Left lung (tissue), 10 donors: ENCODE data around the gene MBNL1. TPM values are rescaled to one million over a fixed set of nuclear protein-coding genes. Genes with fewer than 3 reads are reported as not detected.

Experiments
- ATAC-seq: fragments of 200-7000 bp; cut with Tn5 transposase; one replicate; pipeline ENCODE4 v1.9.1; 2020; ENCODE audit warnings: moderate library complexity
- DNase-seq, 4 donors: peaks; one replicate each; pipeline ENCODE4 v3.0.0-alpha.2; 2013 to 2020
- H3K27ac ChIP-seq, 2 donors: fragments of 200-600 bp; sonication (generic) in 1 of 2; one replicate each; pipeline versions ENCODE4 v1.5.0 to v1.8.0; 2020 to 2021
- H3K27me3 ChIP-seq, 2 donors: fragments of 200-600 bp; sonication (generic) in 1 of 2; one replicate each; pipeline versions ENCODE4 v1.5.0 to v1.8.0; 2020 to 2021
- H3K36me3 ChIP-seq, 2 donors: fragments of 200-600 bp; sonication (generic) in 1 of 2; one replicate each; pipeline versions ENCODE4 v1.5.0 to v1.8.0; 2020 to 2021
- H3K4me1 ChIP-seq, 2 donors: fragments of 200-600 bp; one replicate each; pipeline ENCODE4 v1.8.0; 2021
- H3K4me3 ChIP-seq, 2 donors: fragments of 200-600 bp; sonication (generic) in 1 of 2; one replicate each; pipeline versions ENCODE4 v1.5.0 to v1.8.0; 2020 to 2021; ENCODE audit warnings: mild to moderate bottlenecking in 1 of 2
- H3K9me3 ChIP-seq, 2 donors: fragments of 200-600 bp; sonication (generic) in 1 of 2; one replicate each; pipeline versions ENCODE4 v1.5.0 to v1.8.0; 2020 to 2021
- CTCF ChIP-seq, 2 donors: fragments of 200-600 bp; sonication (generic) in 1 of 2; IDR thresholded peaks; one replicate each; pipeline versions ENCODE4 v1.5.0 to v1.8.0; 2021; ENCODE audit warnings: antibody characterized with exemption in 2 of 2
- intact Hi-C, 2 donors: fragments of 100-400 bp; cut with DNase I; formaldehyde crosslinking; loops; one replicate each; pipeline versions ENCODE4 v1.11.2 to v1.14.2; 2022
- polyA plus RNA-seq, 6 donors: library from polyadenylated mRNA; unstranded; fragments of 120-200 nt; gene quantifications; one replicate each; pipeline ENCODE4 v1.2.1, GENCODE V29; 2013; ENCODE audit not compliant: insufficient read length in 6 of 6
- total RNA-seq, 2 donors: library from RNA; stranded (reverse); fragmentation: NEBNext Ultra II Directional; extraction: Animal tissue kit (Norgen Biotek cat#: 25700); gene quantifications; one replicate each; pipeline ENCODE4 v1.2.1, GENCODE V29; 2021
- donor health status: DM: no; HTN: yes; CAD: no.
- donor health status: DM: no; HTN: no; CAD: no.

The MBNL1 gene
- total and polyA plus RNA-seq, 8 donors = 92.3 to 246 (median 109) TPM

- intact Hi-C loops = no loop called here
- Histone ChIP-seq H3K36me3 (no peaks in the 10 kb centered on the region), H3K9me3 (no peaks in the 10 kb centered on the region), H3K4me1 (peaks cover 20 to 89% of the 10 kb centered on the region in 2 donors), H3K27ac (peak overlapping the region in 1 of 2 donors; percentile 21), H3K27me3 (no peaks in the 10 kb centered on the region), H3K4me3 (no peak overlapping the region)
- ATAC-seq (no peak), DNase-seq (no peak)
- no peak for TF ChIP-seq CTCF (IDR thresholded peaks at IDR 0.05)
These were observed 24.7 kb downstream of the MBNL1 start for GRCh38 chr3:152293347-152294006.

GRCh38 chr3:152295344-152295743 lies 26.6 kb downstream of the MBNL1 start:
- H3K9me3 ChIP-seq = no peaks in the 10 kb centered on the region
- no peak for DNase-seq
- peaks cover 0 to 10% of the 10 kb centered on the region in 2 donors for H3K36me3 ChIP-seq
- peak overlapping the region in 1 of 2 donors; percentile 48 for H3K27ac ChIP-seq
- intact Hi-C loops = no loop called here
- no peak for TF ChIP-seq CTCF (IDR thresholded peaks at IDR 0.05)
- peaks cover 26 to 88% of the 10 kb centered on the region in 2 donors for H3K4me1 ChIP-seq
- no peak for ATAC-seq
- no peaks in the 10 kb centered on the region for H3K27me3 ChIP-seq
- no peak overlapping the region for H3K4me3 ChIP-seq

- ATAC-seq = no peak
- intact Hi-C loops = no loop called here
- H3K4me3 ChIP-seq = no peak overlapping the region
- no peak for DNase-seq
- peak overlapping the region in 1 of 2 donors; percentile 48 for H3K27ac ChIP-seq
- no peaks in the 10 kb centered on the region for H3K9me3 ChIP-seq
- peaks cover 0 to 14% of the 10 kb centered on the region in 2 donors for H3K36me3 ChIP-seq
- peaks cover 26 to 88% of the 10 kb centered on the region in 2 donors for H3K4me1 ChIP-seq
- H3K27me3 ChIP-seq = no peaks in the 10 kb centered on the region
- no peak for TF ChIP-seq CTCF (IDR thresholded peaks at IDR 0.05)
These were observed 27.1 kb downstream of the MBNL1 start for GRCh38 chr3:152295806-152296205.

GRCh38 chr3:152296382-152296781 lies 27.7 kb downstream of the MBNL1 start:
- Histone ChIP-seq H3K4me1 (peaks cover 24 to 90% of the 10 kb centered on the region in 2 donors), H3K4me3 (no peak overlapping the region), H3K36me3 (peaks cover 0 to 15% of the 10 kb centered on the region in 2 donors), H3K27me3 (no peaks in the 10 kb centered on the region), H3K9me3 (no peaks in the 10 kb centered on the region), H3K27ac (peak overlapping the region in 1 of 2 donors; percentile 48)
- intact Hi-C loops = no loop called here
- ATAC-seq (no peak), DNase-seq (no peak)
- no peak for TF ChIP-seq CTCF (IDR thresholded peaks at IDR 0.05)

GRCh38 chr3:152296971-152297370 lies 28.2 kb downstream of the MBNL1 start:
- no peak for DNase-seq
- no peak for ATAC-seq
- H3K27ac ChIP-seq = peak overlapping the region in 1 of 2 donors; percentile 48
- intact Hi-C loops = no loop called here
- peaks cover 0 to 15% of the 10 kb centered on the region in 2 donors for H3K36me3 ChIP-seq
- no peaks in the 10 kb centered on the region for H3K9me3 ChIP-seq
- no peak for TF ChIP-seq CTCF (IDR thresholded peaks at IDR 0.05)
- H3K27me3 ChIP-seq = no peaks in the 10 kb centered on the region
- H3K4me3 ChIP-seq = no peak overlapping the region
- peaks cover 27 to 90% of the 10 kb centered on the region in 2 donors for H3K4me1 ChIP-seq
